HCT116 (cell line): ENCODE data around the gene SFXN3. TPM values are rescaled to one million over a fixed set of nuclear protein-coding genes. Genes with fewer than 3 reads are reported as not detected.

ENCODE experiments used
- ATAC-seq: fragments of 200-7000 bp; cut with Tn5 transposase; 2 replicates; pipeline ENCODE4 v1.9.1; 2020; ENCODE audit warnings: mild to moderate bottlenecking, moderate library complexity
- BruUV-seq: library from RNA; stranded (reverse); fragments of 400-500 nt; replicated peaks from 2 replicates; lab custom pipeline; 2021; lab: Mats Ljungman, UMichigan
- CTCF ChIA-PET: fragments of 300-600 bp; sonication (Branson Sonifier 250); formaldehyde crosslinking; loops from one replicate; lab custom pipeline; 2021; ENCODE audit warnings: antibody characterized with exemption; lab: Charles Lee
- POLR2A ChIA-PET: fragments of 300-600, 350-600 bp; sonication (Branson Sonifier 250); formaldehyde crosslinking; loops from one replicate; lab custom pipeline; 2021; ENCODE audit warnings: antibody characterized with exemption; lab: Charles Lee
- RAD21 ChIA-PET, 2 experiments: fragments of 300-600 bp; sonication (Branson Sonifier 250); formaldehyde crosslinking; loops; one replicate each; lab custom pipeline; 2023; ENCODE audit warnings: low total read pairs in 2 of 2; ENCODE audit not compliant: uncharacterized antibody in 2 of 2, unreplicated experiment in 2 of 2, low non-redundant PET in 1 of 2; lab: Charles Lee
- DNase-seq: peaks from one replicate; pipeline ENCODE4 v3.0.0-alpha.2; 2010; ENCODE audit warnings: low read depth, low spot score
- H2AFZ ChIP-seq: fragments of 200-600 bp; shearing (Covaris generic), sonication (generic); 2 replicates; pipeline ENCODE4 v1.6.1; 2017; ENCODE audit warnings: low read depth, mixed run types, mixed read lengths, antibody characterized with exemption, low read length; ENCODE audit not compliant: poor library complexity, severe bottlenecking
- H3K27ac ChIP-seq: 2 replicates; pipeline ENCODE4 v1.5.1; 2012; ENCODE audit warnings: low read depth, low read length
- H3K27me3 ChIP-seq: fragments of 200-600 bp; sonication (generic); 2 replicates; pipeline ENCODE4 v1.6.1; 2016; ENCODE audit warnings: mixed run types, low read length, mixed read lengths; ENCODE audit not compliant: insufficient read depth
- H3K36me3 ChIP-seq, 2 experiments: fragments of 200-500 bp in 1 of 2; fragments of 200-600 bp in 1 of 2; sonication (Bioruptor generic) in 1 of 2; sonication (generic) in 1 of 2; 2 replicates each; pipeline versions ENCODE4 v1.5.1 to v1.6.1; 2014 to 2016; ENCODE audit warnings: low read length in 2 of 2, inconsistent platforms in 1 of 2, mixed read lengths in 1 of 2, mixed run types in 1 of 2; ENCODE audit not compliant: insufficient read depth in 2 of 2, control insufficient read depth in 1 of 2
- H3K4me1 ChIP-seq, 2 experiments: fragments of 200-600 bp in 1 of 2; sonication (generic) in 1 of 2; 2 replicates each; pipeline versions ENCODE4 v1.5.1 to v1.6.1; 2012 to 2017; ENCODE audit warnings: low read length in 2 of 2, inconsistent platforms in 1 of 2, mild to moderate bottlenecking in 1 of 2, mixed read lengths in 1 of 2, mixed run types in 1 of 2, moderate library complexity in 1 of 2; ENCODE audit not compliant: insufficient read depth in 2 of 2, control insufficient read depth in 1 of 2
- H3K4me2 ChIP-seq: fragments of 200-600 bp; sonication (generic); 2 replicates; pipeline ENCODE4 v1.6.1; 2017; ENCODE audit warnings: mixed run types, low read length, mixed read lengths
- H3K4me3 ChIP-seq, 2 experiments: fragments of 200-600 bp in 1 of 2; sonication (generic) in 1 of 2; replicated peaks in 1 of 2; 2 replicates each; pipeline ENCODE4 v1.5.1; 2011 to 2016; ENCODE audit warnings: low read length in 2 of 2, control low read depth in 1 of 2, low read depth in 1 of 2, mild to moderate bottlenecking in 1 of 2, mixed read lengths in 1 of 2, mixed run types in 1 of 2
- H3K79me2 ChIP-seq: fragments of 200-600 bp; sonication (generic); 2 replicates; pipeline ENCODE4 v1.6.1; 2017; ENCODE audit warnings: mild to moderate bottlenecking, mixed run types, low read length, moderate library complexity, mixed read lengths; ENCODE audit not compliant: insufficient read depth
- H3K9ac ChIP-seq: fragments of 200-600 bp; sonication (generic); 2 replicates; pipeline ENCODE4 v1.6.1; 2016; ENCODE audit warnings: low read length, mixed read lengths
- H3K9me2 ChIP-seq: fragments of 200-600 bp; sonication (generic), shearing (Covaris generic); 2 replicates; pipeline ENCODE4 v1.6.1; 2017; ENCODE audit warnings: mixed run types, mild to moderate bottlenecking, moderate library complexity; ENCODE audit not compliant: insufficient read depth
- H3K9me3 ChIP-seq, 2 experiments: fragments of 200-500 bp in 1 of 2; fragments of 200-600 bp in 1 of 2; sonication (Bioruptor generic) in 1 of 2; sonication (generic) in 1 of 2; 2 replicates each; pipeline ENCODE4 v1.6.1; 2014 to 2017; ENCODE audit warnings: low read length in 2 of 2, mixed read lengths in 2 of 2, inconsistent platforms in 1 of 2, low read depth in 1 of 2, mild to moderate bottlenecking in 1 of 2, mixed run types in 1 of 2, moderate library complexity in 1 of 2; ENCODE audit not compliant: control insufficient read depth in 1 of 2, insufficient read depth in 1 of 2
- H4K20me1 ChIP-seq: fragments of 200-600 bp; sonication (generic), shearing (Covaris generic); 2 replicates; pipeline ENCODE4 v1.6.1; 2017; ENCODE audit warnings: mixed run types, mild to moderate bottlenecking, moderate library complexity; ENCODE audit not compliant: insufficient read depth
- CBX3 ChIP-seq: IDR thresholded peaks from 2 replicates; pipeline ENCODE4 v1.6.1; 2012; ENCODE audit warnings: low read depth
- CTCF ChIP-seq, 3 experiments: fragments of 200-600 bp in 1 of 3; sonication (generic) in 1 of 3; IDR thresholded peaks in 2 of 3; conservative IDR thresholded peaks in 1 of 3; 2 replicates each; pipeline ENCODE4 v1.5.1; 2012 to 2017; ENCODE audit warnings: low read depth in 2 of 3, low read length in 2 of 3, antibody characterized with exemption in 1 of 3, borderline replicate concordance in 1 of 3, control low read depth in 1 of 3, mild to moderate bottlenecking in 1 of 3, mixed read lengths in 1 of 3, mixed run types in 1 of 3, moderate library complexity in 1 of 3; ENCODE audit not compliant: insufficient read depth in 1 of 3
- EGR1 ChIP-seq: IDR thresholded peaks from 2 replicates; pipeline ENCODE4 v1.6.1; 2012; ENCODE audit warnings: low read depth
- POLR2AphosphoS5 ChIP-seq: IDR thresholded peaks from 2 replicates; pipeline ENCODE4 v1.6.1; 2011; ENCODE audit warnings: mild to moderate bottlenecking, low read depth, low read length, moderate library complexity
- RAD21 ChIP-seq: IDR thresholded peaks from 2 replicates; pipeline ENCODE4 v1.6.1; 2012; ENCODE audit warnings: low read depth, mild to moderate bottlenecking
- YY1 ChIP-seq: IDR thresholded peaks from 2 replicates; pipeline ENCODE4 v1.6.1; 2011; ENCODE audit warnings: low read length, low read depth, moderate library complexity, mild to moderate bottlenecking; ENCODE audit not compliant: insufficient replicate concordance; ENCODE audit errors: extremely low read depth
- ZFX ChIP-seq: fragments of 450-650 bp; IDR thresholded peaks from 2 replicates; pipeline ENCODE4 v1.6.1; 2017
- ZNF274 ChIP-seq: fragments of 200-500 bp; sonication (Bioruptor generic); IDR thresholded peaks from 2 replicates; pipeline ENCODE4 v1.6.1; 2014; ENCODE audit warnings: mild to moderate bottlenecking, low read depth, low read length, inconsistent platforms
- intact Hi-C: fragments of 100-400 bp; cut with micrococcal nuclease; formaldehyde crosslinking; loops from 2 replicates; pipeline ENCODE4 v1.10.0; 2022
- total RNA-seq: library from RNA; stranded (reverse); gene quantifications from one replicate; pipeline ENCODE4 v1.2.1, GENCODE V29; 2021; ENCODE audit not compliant: unreplicated experiment

SFXN3 gene
- total RNA-seq, 1 experiment from 2014 or later: 52.5 TPM

- DNase-seq (no peak), ATAC-seq (no peak; the same call in 1 of the 2 replicates)
- Histone ChIP-seq H3K4me3 (no peak overlapping the region), H3K9me3 (no peaks in the 10 kb centered on the region), H3K27ac (no peak overlapping the region), H3K36me3 (no peaks in the 10 kb centered on the region), H3K79me2 (no peaks in the 10 kb centered on the region), H3K9ac (peak overlapping the region; percentile 56), H3K4me2 (peak overlapping the region; percentile 65), H3K27me3 (no peaks in the 10 kb centered on the region), H2AFZ (no peak overlapping the region), H3K9me2 (no peaks in the 10 kb centered on the region), H4K20me1 (no peaks in the 10 kb centered on the region), H3K4me1 (peaks cover 12 to 36% of the 10 kb centered on the region in 2 experiments)
- no TSS peak for BruUV-seq
- ChIA-PET POLR2A (interaction anchor here (0.9 kb wide), 1 partner anchor 9 kb away, joined by 3 read pairs; no protein-coding TSS in a partner anchor), RAD21 (interaction anchor here (1.4 to 2.0 kb wide), 3 partner anchors 22 to 124 kb away, joined by 3 to 7 read pairs (median 6); no protein-coding TSS in a partner anchor), CTCF (interaction anchor here (0.6 to 5.0 kb wide), 17 partner anchors 9 to 426 kb away, joined by 3 to 98 read pairs (median 11); partner anchors contain the start of genes LZTS2, PDZD7 and SFXN3)
- TF ChIP-seq EGR1 (no peak), RAD21 (no peak), POLR2AphosphoS5 (no peak), ZNF274 (no peak)
- intact Hi-C loops: loop anchor here (2.0 to 10.0 kb wide), 3 partner anchors 49 to 673 kb away; partner anchors contain the start of genes PAX2 and SCD
These were observed 12.9 kb upstream of the SFXN3 start for GRCh38 chr10:101018118-101018599.

GRCh38 chr10:101018600-101019439, 12.2 kb upstream of the SFXN3 start:
- TF ChIP-seq YY1 (no peak), ZFX (peak; percentile 64; the same call in 1 of the 2 replicates), CBX3 (no peak), POLR2AphosphoS5 (peak; percentile 52; the same call in 1 of the 2 replicates), CTCF (IDR thresholded peaks at IDR 0.05 in 2 of 3, conservative IDR thresholded peaks at IDR 0.05 in 1 of 3; ENCODE audit: borderline replicate concordance in 1 of 3, insufficient read depth in 1 of 3, low read depth in 2 of 3, low read length in 2 of 3) (peak in 2 of 3 experiments; percentile 92 to 94; a peak in 4 of 6 replicates)
- intact Hi-C loops: loop anchor here (2.0 to 10.0 kb wide), 3 partner anchors 48 to 674 kb away; partner anchors contain the start of genes PAX2 and SCD
- no TSS peak for BruUV-seq
- peak overlapping the region; percentile 65 for H3K4me2 ChIP-seq
- H2AFZ ChIP-seq: peak overlapping the region; percentile 56
- H3K36me3 ChIP-seq: no peaks in the 10 kb centered on the region
- no peaks in the 10 kb centered on the region for H3K9me2 ChIP-seq
- ATAC-seq: peak; percentile 91
- peaks cover 7 to 30% of the 10 kb centered on the region in 2 experiments; a peak in 3 of 4 replicates for H3K4me1 ChIP-seq
- H3K79me2 ChIP-seq: no peaks in the 10 kb centered on the region
- ChIA-PET RAD21 (interaction anchor here (0.6 to 2.0 kb wide), 8 partner anchors 21 to 123 kb away, joined by 3 to 9 read pairs (median 6); no protein-coding TSS in a partner anchor), POLR2A (interaction anchor here (0.8 to 1.5 kb wide), 4 partner anchors 8 to 48 kb away, joined by 3 to 5 read pairs (median 3); no protein-coding TSS in a partner anchor), CTCF (interaction anchor here (0.6 to 4.0 kb wide), 24 partner anchors 9 to 760 kb away, joined by 3 to 44 read pairs (median 5); partner anchors contain the start of genes KAZALD1, LZTS2, PDZD7 and SFXN3)
- no peaks in the 10 kb centered on the region for H3K27me3 ChIP-seq
- no peaks in the 10 kb centered on the region for H4K20me1 ChIP-seq
- no peak overlapping the region for H3K27ac ChIP-seq
- H3K4me3 ChIP-seq: peak overlapping the region; percentile 13 to 38; a peak in 3 of 4 replicates
- peak overlapping the region; percentile 56 for H3K9ac ChIP-seq
- peak; percentile 72 for DNase-seq
- no peaks in the 10 kb centered on the region for H3K9me3 ChIP-seq
